HuH-7 (cell line): ENCODE data around the gene TARS3.

Source experiments
- DNase-seq: peaks from one replicate; pipeline ENCODE4 v3.0.0; 2011; ENCODE audit warnings: low spot score

Gene TARS3

GRCh38 chr15:101604124-101604874 lies 120.0 kb downstream of the TARS3 start:
- no peak for DNase-seq
